Panc1 (cell line): ENCODE results near the gene GTF2H1. TPM values are rescaled to one million over a fixed set of nuclear protein-coding genes. Genes with fewer than 3 reads are reported as not detected.

Experiments used
- ATAC-seq: fragments of 200-7000 bp; cut with Tn5 transposase; 2 replicates; pipeline ENCODE4 v1.9.1; 2020; ENCODE audit warnings: mild to moderate bottlenecking, moderate library complexity
- BruUV-seq: library from RNA; stranded (reverse); fragments of 400-500 nt; replicated peaks from 2 replicates; lab custom pipeline; 2021; lab: Mats Ljungman, UMichigan
- CTCF ChIA-PET: fragments of 300-600 bp; sonication (Branson Sonifier 250); formaldehyde crosslinking; loops from one replicate; lab custom pipeline; 2022; ENCODE audit warnings: antibody characterized with exemption; lab: Charles Lee
- POLR2A ChIA-PET: fragments of 300-600 bp; sonication (Branson Sonifier 250); formaldehyde crosslinking; loops from one replicate; lab custom pipeline; 2022; ENCODE audit warnings: antibody characterized with exemption; lab: Charles Lee
- DNase-seq: peaks from one replicate; pipeline ENCODE4 v3.0.0-alpha.2; 2010; ENCODE audit warnings: low read depth, low spot score
- H3K27ac ChIP-seq: 2 replicates; pipeline ENCODE4 v1.5.1; 2011; ENCODE audit warnings: mild to moderate bottlenecking, low read length, inconsistent platforms
- H3K27me3 ChIP-seq: fragments of 200-500 bp; sonication (Bioruptor generic); 2 replicates; pipeline ENCODE4 v1.6.0; 2014; ENCODE audit warnings: low read length, inconsistent platforms; ENCODE audit not compliant: control insufficient read depth, insufficient read depth
- H3K36me3 ChIP-seq: fragments of 200-500 bp; sonication (Bioruptor generic); 2 replicates; pipeline ENCODE4 v1.5.1; 2014; ENCODE audit warnings: inconsistent platforms, mild to moderate bottlenecking, low read length, moderate library complexity; ENCODE audit not compliant: control insufficient read depth, insufficient read depth
- H3K4me1 ChIP-seq: 2 replicates; pipeline ENCODE4 v1.5.1; 2011; ENCODE audit warnings: inconsistent platforms, mild to moderate bottlenecking, low read length, moderate library complexity; ENCODE audit not compliant: control insufficient read depth, insufficient read depth
- H3K4me3 ChIP-seq, 2 experiments: 2 replicates each; pipeline ENCODE4 v1.5.1; 2011 to 2012; ENCODE audit warnings: low read depth in 2 of 2, low read length in 2 of 2, mild to moderate bottlenecking in 2 of 2, inconsistent platforms in 1 of 2, moderate library complexity in 1 of 2
- H3K9me3 ChIP-seq: fragments of 200-500 bp; sonication (Bioruptor generic); 2 replicates; pipeline ENCODE4 v1.5.1; 2014; ENCODE audit warnings: low read depth, mild to moderate bottlenecking, inconsistent platforms, low read length, moderate library complexity; ENCODE audit not compliant: control insufficient read depth, insufficient read depth
- POLR2AphosphoS5 ChIP-seq: IDR thresholded peaks from 2 replicates; pipeline ENCODE4 v1.6.1; 2012; ENCODE audit warnings: mild to moderate bottlenecking, low read depth, low read length, moderate library complexity
- SIN3A ChIP-seq: IDR thresholded peaks from 2 replicates; pipeline ENCODE4 v1.6.1; 2012; ENCODE audit warnings: low read depth, mild to moderate bottlenecking, low read length, moderate library complexity, borderline replicate concordance; ENCODE audit not compliant: insufficient read depth
- TCF7L2 ChIP-seq: IDR thresholded peaks from 2 replicates; pipeline ENCODE4 v1.6.1; 2011; ENCODE audit warnings: mild to moderate bottlenecking, low read depth, low read length, inconsistent platforms
- in situ Hi-C: cut with HindIII; loops from 2 replicates; pipeline ENCODE4 v1.10.0; 2016; ENCODE audit warnings: low sequenced_read_pairs, low pct_unique_long_range_greater_than_20kb
- intact Hi-C: fragments of 100-400 bp; cut with micrococcal nuclease; formaldehyde crosslinking; loops from one replicate; pipeline ENCODE4 v1.10.0; 2022; ENCODE audit not compliant: unreplicated experiment
- total RNA-seq: library from RNA; stranded (reverse); gene quantifications from one replicate; pipeline ENCODE4 v1.2.1, GENCODE V29; 2021; ENCODE audit not compliant: unreplicated experiment
- TF ChIP-seq, protein P1 (sequence below): fragments of 450-650 bp; IDR thresholded peaks from 2 replicates; pipeline ENCODE4 v1.5.1; 2017; ENCODE audit warnings: mild to moderate bottlenecking
- TF ChIP-seq, protein P2 (sequence below), 2 experiments: IDR thresholded peaks; 2 replicates each; pipeline ENCODE4 v1.6.1; 2011 to 2012; ENCODE audit warnings: low read depth in 2 of 2, control low read depth in 1 of 2, low read length in 1 of 2, mild to moderate bottlenecking in 1 of 2, moderate library complexity in 1 of 2; ENCODE audit not compliant: insufficient read depth in 1 of 2

Gene GTF2H1
- total RNA-seq, 1 experiment from 2014 or later = 60.6 TPM

DNA sequence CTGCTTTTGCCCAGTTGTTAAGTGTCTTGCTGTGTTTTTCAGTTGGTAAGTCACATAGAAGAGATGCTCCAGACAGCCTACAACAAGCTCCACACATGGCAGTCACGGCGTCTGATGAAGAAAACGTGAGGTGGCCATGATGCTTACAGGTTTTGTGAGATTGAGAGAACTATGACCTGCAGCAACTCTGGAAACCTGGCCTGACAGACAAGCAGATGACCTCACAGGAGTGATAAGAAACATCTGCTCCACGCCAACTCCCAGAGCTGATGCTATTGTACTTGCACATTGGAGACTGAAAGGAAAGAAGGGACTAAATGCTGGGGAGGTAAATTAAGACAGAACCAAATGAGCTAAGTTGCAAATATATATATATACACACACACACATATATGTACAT is 43.4 kb downstream of the GTF2H1 start:
- ChIA-PET POLR2A (no interaction called here), CTCF (no interaction called here)
- Histone ChIP-seq H3K4me3 (no peak overlapping the region), H3K36me3 (peaks cover 36% of the 10 kb centered on the region; the same call in 1 of the 2 replicates), H3K27me3 (no peaks in the 10 kb centered on the region), H3K27ac (no peak overlapping the region), H3K9me3 (no peaks in the 10 kb centered on the region), H3K4me1 (no peaks in the 10 kb centered on the region)
- TF ChIP-seq POLR2AphosphoS5 (no peak), SIN3A (no peak), TCF7L2 (no peak)
- TF ChIP-seq, protein P1, sequence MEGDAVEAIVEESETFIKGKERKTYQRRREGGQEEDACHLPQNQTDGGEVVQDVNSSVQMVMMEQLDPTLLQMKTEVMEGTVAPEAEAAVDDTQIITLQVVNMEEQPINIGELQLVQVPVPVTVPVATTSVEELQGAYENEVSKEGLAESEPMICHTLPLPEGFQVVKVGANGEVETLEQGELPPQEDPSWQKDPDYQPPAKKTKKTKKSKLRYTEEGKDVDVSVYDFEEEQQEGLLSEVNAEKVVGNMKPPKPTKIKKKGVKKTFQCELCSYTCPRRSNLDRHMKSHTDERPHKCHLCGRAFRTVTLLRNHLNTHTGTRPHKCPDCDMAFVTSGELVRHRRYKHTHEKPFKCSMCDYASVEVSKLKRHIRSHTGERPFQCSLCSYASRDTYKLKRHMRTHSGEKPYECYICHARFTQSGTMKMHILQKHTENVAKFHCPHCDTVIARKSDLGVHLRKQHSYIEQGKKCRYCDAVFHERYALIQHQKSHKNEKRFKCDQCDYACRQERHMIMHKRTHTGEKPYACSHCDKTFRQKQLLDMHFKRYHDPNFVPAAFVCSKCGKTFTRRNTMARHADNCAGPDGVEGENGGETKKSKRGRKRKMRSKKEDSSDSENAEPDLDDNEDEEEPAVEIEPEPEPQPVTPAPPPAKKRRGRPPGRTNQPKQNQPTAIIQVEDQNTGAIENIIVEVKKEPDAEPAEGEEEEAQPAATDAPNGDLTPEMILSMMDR = no peak
- TF ChIP-seq, protein P2, sequence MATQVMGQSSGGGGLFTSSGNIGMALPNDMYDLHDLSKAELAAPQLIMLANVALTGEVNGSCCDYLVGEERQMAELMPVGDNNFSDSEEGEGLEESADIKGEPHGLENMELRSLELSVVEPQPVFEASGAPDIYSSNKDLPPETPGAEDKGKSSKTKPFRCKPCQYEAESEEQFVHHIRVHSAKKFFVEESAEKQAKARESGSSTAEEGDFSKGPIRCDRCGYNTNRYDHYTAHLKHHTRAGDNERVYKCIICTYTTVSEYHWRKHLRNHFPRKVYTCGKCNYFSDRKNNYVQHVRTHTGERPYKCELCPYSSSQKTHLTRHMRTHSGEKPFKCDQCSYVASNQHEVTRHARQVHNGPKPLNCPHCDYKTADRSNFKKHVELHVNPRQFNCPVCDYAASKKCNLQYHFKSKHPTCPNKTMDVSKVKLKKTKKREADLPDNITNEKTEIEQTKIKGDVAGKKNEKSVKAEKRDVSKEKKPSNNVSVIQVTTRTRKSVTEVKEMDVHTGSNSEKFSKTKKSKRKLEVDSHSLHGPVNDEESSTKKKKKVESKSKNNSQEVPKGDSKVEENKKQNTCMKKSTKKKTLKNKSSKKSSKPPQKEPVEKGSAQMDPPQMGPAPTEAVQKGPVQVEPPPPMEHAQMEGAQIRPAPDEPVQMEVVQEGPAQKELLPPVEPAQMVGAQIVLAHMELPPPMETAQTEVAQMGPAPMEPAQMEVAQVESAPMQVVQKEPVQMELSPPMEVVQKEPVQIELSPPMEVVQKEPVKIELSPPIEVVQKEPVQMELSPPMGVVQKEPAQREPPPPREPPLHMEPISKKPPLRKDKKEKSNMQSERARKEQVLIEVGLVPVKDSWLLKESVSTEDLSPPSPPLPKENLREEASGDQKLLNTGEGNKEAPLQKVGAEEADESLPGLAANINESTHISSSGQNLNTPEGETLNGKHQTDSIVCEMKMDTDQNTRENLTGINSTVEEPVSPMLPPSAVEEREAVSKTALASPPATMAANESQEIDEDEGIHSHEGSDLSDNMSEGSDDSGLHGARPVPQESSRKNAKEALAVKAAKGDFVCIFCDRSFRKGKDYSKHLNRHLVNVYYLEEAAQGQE (IDR thresholded peaks at IDR 0.05; ENCODE audit: insufficient read depth in 1 of 2, low read depth in 2 of 2, low read length in 1 of 2) = no peak
- ATAC-seq (no peak), DNase-seq (no peak)
- in situ Hi-C loops = no loop called here
- no TSS peak for BruUV-seq
- intact Hi-C loops = no loop called here

DNA sequence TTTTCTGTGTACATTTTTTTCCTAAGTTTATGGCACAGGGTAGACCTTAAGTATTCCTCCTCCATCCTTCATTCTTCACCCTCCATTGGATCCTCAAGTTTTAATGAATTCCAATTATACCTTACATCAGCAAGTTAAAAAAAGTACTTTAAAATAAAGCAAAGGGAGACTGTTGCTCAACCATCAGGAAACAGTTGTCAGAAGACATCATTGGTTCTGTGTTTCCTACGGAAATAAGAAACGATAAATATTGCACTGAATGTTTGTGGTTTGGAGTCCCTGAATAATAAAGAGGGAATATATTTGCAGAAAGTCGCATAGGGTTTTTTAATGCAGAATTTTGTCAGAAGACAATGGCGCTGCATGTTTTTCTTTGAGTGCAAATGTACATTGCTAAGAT is 43.9 kb downstream of the GTF2H1 start:
- intact Hi-C loops = no loop called here
- CTCF ChIA-PET = no interaction called here
- in situ Hi-C loops = no loop called here
- Histone ChIP-seq H3K27me3 (no peaks in the 10 kb centered on the region), H3K27ac (no peak overlapping the region), H3K4me3 (no peak overlapping the region), H3K4me1 (no peaks in the 10 kb centered on the region), H3K36me3 (peaks cover 32% of the 10 kb centered on the region; the same call in 1 of the 2 replicates), H3K9me3 (no peaks in the 10 kb centered on the region)
- POLR2A ChIA-PET = no interaction called here
- ATAC-seq (no peak), DNase-seq (no peak)
- TF ChIP-seq TCF7L2 (no peak), SIN3A (no peak), POLR2AphosphoS5 (no peak)
- TF ChIP-seq, protein P2 (IDR thresholded peaks at IDR 0.05; ENCODE audit: insufficient read depth in 1 of 2, low read depth in 2 of 2, low read length in 1 of 2) = no peak
- TF ChIP-seq, protein P1 = no peak
- no TSS peak for BruUV-seq
